ENCODE measurements around the gene REM2. TPM values are rescaled to one million over a fixed set of nuclear protein-coding genes. Genes with fewer than 3 reads are reported as not detected.
A peak's percentile ranks its signal among the peaks of the same experiment; 100 is the strongest.

Gene REM2, protein sequence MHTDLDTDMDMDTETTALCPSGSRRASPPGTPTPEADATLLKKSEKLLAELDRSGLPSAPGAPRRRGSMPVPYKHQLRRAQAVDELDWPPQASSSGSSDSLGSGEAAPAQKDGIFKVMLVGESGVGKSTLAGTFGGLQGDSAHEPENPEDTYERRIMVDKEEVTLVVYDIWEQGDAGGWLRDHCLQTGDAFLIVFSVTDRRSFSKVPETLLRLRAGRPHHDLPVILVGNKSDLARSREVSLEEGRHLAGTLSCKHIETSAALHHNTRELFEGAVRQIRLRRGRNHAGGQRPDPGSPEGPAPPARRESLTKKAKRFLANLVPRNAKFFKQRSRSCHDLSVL
- total RNA-seq = 0.28 and 0.33 TPM in 2 replicates

DNA sequence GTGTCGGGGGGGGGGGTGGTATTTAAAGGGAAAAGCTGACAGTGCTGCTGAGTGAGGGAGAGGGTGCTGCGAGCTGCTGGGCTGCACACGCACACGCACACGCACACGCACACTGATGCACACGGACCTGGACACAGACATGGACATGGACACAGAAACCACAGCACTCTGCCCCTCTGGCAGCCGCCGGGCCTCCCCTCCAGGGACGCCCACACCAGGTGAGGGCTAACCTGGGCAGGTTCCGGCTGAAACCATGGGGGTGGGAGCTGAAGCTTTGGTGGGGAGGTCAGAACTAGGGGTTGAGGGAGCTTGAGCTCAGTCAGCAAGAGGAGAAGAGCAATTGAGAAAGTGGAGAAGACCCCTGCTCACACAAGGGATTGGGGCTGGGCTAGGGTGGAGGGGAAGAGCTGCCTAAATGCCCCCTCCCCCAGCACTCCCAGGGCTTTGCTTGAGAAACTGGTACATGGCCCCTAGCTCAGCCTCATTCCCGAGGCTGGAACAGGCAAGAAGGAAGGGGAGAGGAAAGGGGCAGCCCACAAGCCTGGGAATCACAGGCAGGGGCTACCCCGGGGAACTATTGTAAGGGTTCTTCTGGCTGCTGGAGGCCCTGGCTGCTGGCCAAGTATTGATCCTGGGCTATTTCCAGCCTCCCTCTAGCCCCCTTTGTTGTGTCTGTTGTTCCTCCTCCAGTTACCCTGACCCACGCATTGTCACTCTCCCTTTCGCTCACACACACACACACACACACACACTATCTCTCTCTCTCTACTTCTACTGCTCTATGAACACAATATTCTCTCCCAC is at the start of gene REM2:
TSS of gene REM2 (plus strand) at position 50 of the 804 bp plus-strand sequence. CDS start at position 116, 66 bp downstream.
- Mint-ChIP-seq H3K27me3 (peaks cover 8% of the 10 kb centered on the region), H3K9me3 (no peaks in the 10 kb centered on the region), H3K4me1 (peaks cover 32% of the 10 kb centered on the region), H3K4me3 (no peak within 1 kb of the TSS), H3K36me3 (ENCODE audit: low read depth) (peaks cover 16% of the 10 kb centered on the region), H3K27ac (no peak within 1 kb of the TSS)
- DNase-seq = no peak
- intact Hi-C loops (cut with micrococcal nuclease) = no loop called here

DNA sequence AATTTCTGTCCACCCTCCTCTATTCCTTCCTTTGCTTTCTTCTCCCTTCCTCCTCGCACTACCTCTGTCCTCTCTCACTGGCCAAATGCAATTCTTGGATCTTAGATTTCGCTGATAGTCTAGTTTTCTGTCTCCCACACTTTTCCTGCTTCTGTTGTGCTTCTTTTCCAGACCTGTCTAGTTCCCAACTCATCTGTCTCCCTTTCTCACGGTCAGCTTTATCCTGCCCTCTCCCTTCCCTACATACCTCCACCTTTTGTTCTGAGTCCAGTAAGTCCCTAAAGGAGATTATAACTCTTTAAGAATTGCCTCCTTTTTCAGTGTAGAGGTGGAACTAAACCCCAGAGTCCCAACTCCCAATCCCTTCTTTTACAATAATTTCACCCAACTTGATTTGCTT is 47.5 kb upstream of the REM2 start:
- H3K27ac Mint-ChIP-seq = no peak overlapping the region
- peaks cover 46% of the 10 kb centered on the region for H3K36me3 Mint-ChIP-seq (ENCODE audit: low read depth)
- no peaks in the 10 kb centered on the region for H3K9me3 Mint-ChIP-seq
- peaks cover 16% of the 10 kb centered on the region for H3K4me1 Mint-ChIP-seq
- peaks cover 19% of the 10 kb centered on the region for H3K27me3 Mint-ChIP-seq
- intact Hi-C loops (cut with micrococcal nuclease) = no loop called here
- DNase-seq = no peak
- H3K4me3 Mint-ChIP-seq = no peak overlapping the region

DNA sequence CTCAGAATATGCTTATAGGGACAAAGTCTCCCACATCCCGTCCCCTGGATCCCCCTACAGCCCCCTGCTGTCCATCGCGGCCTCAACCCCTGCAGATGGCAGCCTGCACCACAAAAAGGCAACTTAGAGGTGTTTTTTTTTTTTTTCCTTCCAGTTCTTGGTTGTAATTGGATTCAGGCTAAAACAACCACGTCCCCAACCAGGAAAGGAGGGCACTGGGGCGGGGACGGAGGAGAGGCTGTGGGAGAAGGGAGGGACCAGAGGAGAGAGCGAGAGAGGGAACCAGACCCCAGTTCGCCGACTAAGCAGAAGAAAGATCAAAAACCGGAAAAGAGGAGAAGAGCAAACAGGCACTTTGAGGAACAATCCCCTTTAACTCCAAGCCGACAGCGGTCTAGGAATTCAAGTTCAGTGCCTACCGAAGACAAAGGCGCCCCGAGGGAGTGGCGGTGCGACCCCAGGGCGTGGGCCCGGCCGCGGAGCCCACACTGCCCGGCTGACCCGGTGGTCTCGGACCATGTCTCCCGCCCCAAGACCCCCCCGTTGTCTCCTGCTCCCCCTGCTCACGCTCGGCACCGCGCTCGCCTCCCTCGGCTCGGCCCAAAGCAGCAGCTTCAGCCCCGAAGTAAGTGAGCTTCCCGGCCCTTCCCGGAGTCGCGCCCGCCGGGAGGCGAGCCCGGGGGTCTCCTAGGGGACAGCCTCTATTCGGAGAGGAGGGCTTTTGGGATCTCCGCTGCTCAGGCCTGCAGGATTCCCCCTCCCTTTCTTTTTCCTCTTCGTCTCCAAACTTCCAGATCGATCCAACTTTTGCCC is 46.5 kb upstream of the REM2 start, which contains the start of gene MMP14:
TSS of gene MMP14 (plus strand) at position 285 of the 813 bp plus-strand sequence. CDS start at position 518, 233 bp downstream.
- no peaks in the 10 kb centered on the region for H3K9me3 Mint-ChIP-seq
- H3K4me1 Mint-ChIP-seq = peaks cover 10% of the 10 kb centered on the region
- H3K36me3 Mint-ChIP-seq (ENCODE audit: low read depth) = peaks cover 39% of the 10 kb centered on the region
- no peak within 1 kb of the TSS for H3K27ac Mint-ChIP-seq
- intact Hi-C loops (cut with micrococcal nuclease) = no loop called here
- no peak for DNase-seq
- H3K4me3 Mint-ChIP-seq = peak within 1 kb of the TSS; percentile 70
- H3K27me3 Mint-ChIP-seq = peaks cover 19% of the 10 kb centered on the region

DNA sequence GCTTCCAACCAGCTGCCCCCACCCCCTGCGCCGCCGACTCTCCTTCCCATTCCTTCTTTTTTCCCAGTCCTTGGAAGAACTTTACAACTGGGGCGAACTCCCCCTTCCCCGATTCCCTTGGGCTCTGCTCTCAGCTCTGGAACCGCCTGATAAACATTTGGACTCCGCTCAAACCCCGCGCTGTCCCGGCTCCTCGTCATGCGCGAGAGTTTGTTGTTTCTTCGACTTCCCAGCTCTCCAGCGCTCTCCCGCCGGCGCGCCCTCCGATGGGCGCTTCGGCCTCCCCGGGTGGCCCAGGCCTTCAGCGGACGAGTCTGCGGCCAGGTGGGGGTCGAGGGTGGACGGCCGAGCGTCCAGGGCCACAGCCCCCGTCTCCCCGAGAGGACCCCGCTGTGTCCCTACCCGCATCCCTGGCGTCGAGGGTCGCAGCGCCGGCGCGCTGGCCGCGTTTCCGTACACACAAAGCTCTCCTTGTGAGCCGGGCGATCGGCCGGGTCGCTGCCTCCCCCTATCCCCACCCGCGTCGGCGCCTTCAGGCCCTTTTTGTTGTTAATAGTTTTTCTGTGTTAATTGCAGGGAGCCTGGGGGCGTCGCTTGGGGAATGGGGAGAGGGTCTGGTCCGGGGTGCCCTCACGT is 45.8 kb upstream of the REM2 start:
- Mint-ChIP-seq H3K27ac (no peak overlapping the region), H3K36me3 (ENCODE audit: low read depth) (peaks cover 34% of the 10 kb centered on the region), H3K4me3 (peak overlapping the region; percentile 70), H3K27me3 (peaks cover 19% of the 10 kb centered on the region), H3K4me1 (peaks cover 7% of the 10 kb centered on the region), H3K9me3 (no peaks in the 10 kb centered on the region)
- no peak for DNase-seq
- intact Hi-C loops (cut with micrococcal nuclease) = no loop called here

DNA sequence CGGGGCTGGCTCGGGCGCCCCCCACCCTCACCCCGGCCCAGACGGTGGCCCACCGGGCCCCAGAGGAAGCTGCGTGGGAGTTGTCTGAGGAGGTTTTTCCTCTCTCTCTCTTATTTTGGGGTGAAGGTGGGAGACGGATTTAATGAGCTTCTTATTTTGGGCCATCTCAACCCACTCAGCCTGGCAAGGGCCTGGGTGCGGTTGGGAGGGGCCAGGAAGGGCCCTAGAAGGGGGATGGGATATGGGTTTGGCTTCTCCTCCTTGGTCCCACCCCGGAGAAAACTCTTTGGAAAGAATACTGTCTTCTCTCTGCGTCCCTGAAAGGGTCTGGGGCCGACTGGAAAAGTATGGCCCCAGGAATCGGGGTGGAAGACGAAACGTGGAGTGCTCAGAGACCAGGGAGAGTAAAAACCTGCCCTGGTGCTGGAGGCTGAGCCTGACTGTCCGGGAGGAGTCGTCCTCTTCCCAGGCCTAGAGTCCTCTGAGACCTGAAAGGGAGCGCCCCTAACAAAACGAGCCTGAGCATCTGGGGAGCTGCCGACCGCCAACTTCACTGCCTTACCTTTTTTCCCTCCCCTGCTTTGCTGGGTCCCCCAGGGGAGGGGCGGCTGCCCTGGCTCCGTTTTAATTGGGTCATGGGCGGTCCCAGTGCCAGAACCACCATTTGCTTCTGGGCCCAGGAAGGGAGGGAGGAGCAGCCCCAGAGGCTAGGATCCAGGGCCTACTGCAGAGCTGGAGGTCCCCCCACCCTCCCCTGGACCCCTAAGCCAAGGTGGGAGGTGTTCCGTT is 45.1 kb upstream of the REM2 start:
- intact Hi-C loops (cut with micrococcal nuclease) = no loop called here
- no peak for DNase-seq
- H3K9me3 Mint-ChIP-seq = no peaks in the 10 kb centered on the region
- peaks cover 19% of the 10 kb centered on the region for H3K27me3 Mint-ChIP-seq
- no peak overlapping the region for H3K27ac Mint-ChIP-seq
- peaks cover 33% of the 10 kb centered on the region for H3K36me3 Mint-ChIP-seq (ENCODE audit: low read depth)
- H3K4me1 Mint-ChIP-seq = peaks cover 7% of the 10 kb centered on the region
- peak overlapping the region; percentile 12 for H3K4me3 Mint-ChIP-seq

DNA sequence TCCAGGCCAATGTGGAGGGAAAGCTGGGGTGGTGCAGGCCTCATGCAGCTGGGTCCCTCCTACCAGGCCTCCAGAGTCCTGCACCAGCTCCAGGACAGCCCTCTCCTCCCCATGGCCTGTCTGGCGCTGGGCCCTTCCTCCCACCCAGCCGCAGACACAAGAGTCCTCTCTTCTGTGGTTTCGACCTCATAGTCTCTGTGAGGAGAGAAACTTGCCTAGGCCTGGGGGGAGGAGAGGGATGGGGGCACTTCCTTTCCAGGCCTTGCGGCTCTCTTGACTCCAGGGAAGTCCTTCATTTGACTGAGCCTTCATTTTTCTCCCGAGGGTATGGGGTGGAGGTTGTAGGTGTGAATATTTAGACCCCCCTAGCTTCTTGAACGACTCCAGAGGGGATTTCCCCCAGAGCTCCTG is 44.4 kb upstream of the REM2 start:
- Mint-ChIP-seq H3K9me3 (no peaks in the 10 kb centered on the region), H3K36me3 (ENCODE audit: low read depth) (peaks cover 29% of the 10 kb centered on the region), H3K27me3 (peaks cover 19% of the 10 kb centered on the region), H3K27ac (no peak overlapping the region), H3K4me3 (no peak overlapping the region), H3K4me1 (peaks cover 7% of the 10 kb centered on the region)
- DNase-seq = no peak
- intact Hi-C loops (cut with micrococcal nuclease) = no loop called here

DNA sequence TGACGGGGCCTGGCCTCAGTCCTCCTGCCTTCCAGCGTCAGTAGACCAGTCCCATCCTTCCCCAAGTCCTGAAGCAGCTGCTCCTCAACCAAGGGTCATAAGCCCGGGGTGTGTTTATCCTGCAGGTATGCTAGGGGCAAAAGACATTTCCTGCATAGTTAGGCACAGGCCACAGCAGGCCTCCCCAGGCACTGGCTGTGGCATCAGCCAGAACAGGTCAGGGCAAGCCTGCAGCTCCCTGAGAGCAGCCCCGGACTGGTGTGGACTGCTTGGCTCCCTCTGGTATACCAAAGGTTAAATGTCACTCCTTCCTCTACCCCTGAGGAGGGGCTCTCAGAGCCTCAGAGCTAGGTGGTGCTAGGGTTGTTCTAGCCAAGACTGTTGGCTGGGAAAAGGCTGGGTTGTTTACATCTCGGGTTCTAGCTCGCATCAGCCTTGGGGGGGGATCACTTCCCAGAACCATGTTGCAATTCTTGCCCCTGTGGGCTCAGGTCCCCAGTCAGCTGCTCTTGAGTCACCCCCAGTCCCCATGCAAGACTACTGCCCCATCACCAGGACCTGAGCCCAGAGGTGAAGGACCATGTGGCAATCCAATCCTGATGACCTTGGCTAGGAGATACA is 43.8 kb upstream of the REM2 start:
- intact Hi-C loops (cut with micrococcal nuclease) = no loop called here
- peaks cover 7% of the 10 kb centered on the region for H3K4me1 Mint-ChIP-seq
- no peaks in the 10 kb centered on the region for H3K9me3 Mint-ChIP-seq
- peaks cover 19% of the 10 kb centered on the region for H3K27me3 Mint-ChIP-seq
- H3K36me3 Mint-ChIP-seq (ENCODE audit: low read depth) = peaks cover 24% of the 10 kb centered on the region
- no peak for DNase-seq
- no peak overlapping the region for H3K27ac Mint-ChIP-seq
- no peak overlapping the region for H3K4me3 Mint-ChIP-seq

DNA sequence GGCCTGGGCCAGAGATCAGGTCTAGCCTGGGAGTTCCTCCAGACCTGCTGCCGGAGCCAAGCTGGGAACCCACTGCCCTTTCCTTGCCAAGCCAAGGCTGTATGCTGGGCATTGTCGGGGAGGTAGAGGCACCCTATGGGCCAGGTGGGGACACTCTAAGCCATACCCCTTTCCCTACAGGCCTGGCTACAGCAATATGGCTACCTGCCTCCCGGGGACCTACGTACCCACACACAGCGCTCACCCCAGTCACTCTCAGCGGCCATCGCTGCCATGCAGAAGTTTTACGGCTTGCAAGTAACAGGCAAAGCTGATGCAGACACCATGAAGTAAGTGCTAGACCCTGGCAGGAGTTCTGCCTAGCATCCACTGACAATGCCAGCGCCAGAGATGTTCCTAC is 41.7 kb upstream of the REM2 start:
- no peak overlapping the region for H3K27ac Mint-ChIP-seq
- H3K4me1 Mint-ChIP-seq = peaks cover 7% of the 10 kb centered on the region
- no peaks in the 10 kb centered on the region for H3K9me3 Mint-ChIP-seq
- H3K4me3 Mint-ChIP-seq = no peak overlapping the region
- intact Hi-C loops (cut with micrococcal nuclease) = no loop called here
- H3K27me3 Mint-ChIP-seq = peaks cover 12% of the 10 kb centered on the region
- peaks cover 6% of the 10 kb centered on the region for H3K36me3 Mint-ChIP-seq (ENCODE audit: low read depth)
- DNase-seq = no peak

DNA sequence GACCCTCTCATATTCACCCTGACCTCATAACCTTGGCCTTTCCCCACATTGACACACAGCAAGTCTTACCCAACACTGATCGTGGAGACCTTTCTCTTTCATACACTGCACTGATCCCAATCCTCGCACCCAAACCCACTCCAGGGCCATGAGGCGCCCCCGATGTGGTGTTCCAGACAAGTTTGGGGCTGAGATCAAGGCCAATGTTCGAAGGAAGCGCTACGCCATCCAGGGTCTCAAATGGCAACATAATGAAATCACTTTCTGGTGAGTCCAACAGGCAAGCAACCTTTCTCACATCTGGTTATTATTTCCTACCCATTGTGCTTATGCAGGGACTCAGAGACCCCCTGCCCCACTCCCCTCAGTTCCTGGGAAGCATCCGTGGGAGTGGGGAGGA is 41.3 kb upstream of the REM2 start:
- Mint-ChIP-seq H3K27me3 (peaks cover 10% of the 10 kb centered on the region), H3K9me3 (no peaks in the 10 kb centered on the region), H3K27ac (no peak overlapping the region), H3K4me3 (no peak overlapping the region), H3K4me1 (peaks cover 7% of the 10 kb centered on the region), H3K36me3 (ENCODE audit: low read depth) (peaks cover 4% of the 10 kb centered on the region)
- no peak for DNase-seq
- intact Hi-C loops (cut with micrococcal nuclease) = no loop called here

DNA sequence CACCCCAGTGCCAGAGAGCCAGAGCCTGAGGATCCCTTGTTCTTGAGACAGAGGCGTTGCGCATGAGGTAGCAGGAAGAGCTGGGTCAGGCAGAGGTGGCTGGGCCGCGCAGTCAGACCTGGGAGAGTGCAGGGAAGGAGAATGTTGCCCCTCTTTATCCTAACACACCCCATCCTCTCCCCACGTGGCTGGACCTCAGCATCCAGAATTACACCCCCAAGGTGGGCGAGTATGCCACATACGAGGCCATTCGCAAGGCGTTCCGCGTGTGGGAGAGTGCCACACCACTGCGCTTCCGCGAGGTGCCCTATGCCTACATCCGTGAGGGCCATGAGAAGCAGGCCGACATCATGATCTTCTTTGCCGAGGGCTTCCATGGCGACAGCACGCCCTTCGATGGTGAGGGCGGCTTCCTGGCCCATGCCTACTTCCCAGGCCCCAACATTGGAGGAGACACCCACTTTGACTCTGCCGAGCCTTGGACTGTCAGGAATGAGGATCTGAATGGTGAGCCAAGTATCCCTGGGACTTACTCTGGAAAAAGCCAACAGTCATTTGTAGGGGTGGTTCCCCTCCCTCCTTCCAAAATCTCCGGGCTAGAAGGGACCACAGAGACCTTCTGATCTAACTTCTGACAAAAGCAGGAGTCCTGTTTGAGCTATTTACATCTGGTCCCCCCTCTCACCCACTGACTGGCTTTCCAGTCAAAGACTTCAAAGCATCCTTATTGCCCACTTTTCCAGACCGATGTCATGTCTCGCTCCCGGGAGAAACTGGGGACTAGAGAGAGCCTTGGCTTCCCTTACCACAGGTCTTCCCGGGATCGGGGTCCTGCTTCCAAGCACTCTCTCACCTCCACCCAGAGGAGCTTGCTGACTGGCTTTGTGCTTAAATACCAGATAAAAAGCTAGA is 40.6 kb upstream of the REM2 start:
- H3K4me1 Mint-ChIP-seq = peaks cover 4% of the 10 kb centered on the region
- no peak overlapping the region for H3K4me3 Mint-ChIP-seq
- intact Hi-C loops (cut with micrococcal nuclease) = no loop called here
- no peaks in the 10 kb centered on the region for H3K36me3 Mint-ChIP-seq (ENCODE audit: low read depth)
- H3K9me3 Mint-ChIP-seq = no peaks in the 10 kb centered on the region
- peaks cover 6% of the 10 kb centered on the region for H3K27me3 Mint-ChIP-seq
- DNase-seq = no peak
- no peak overlapping the region for H3K27ac Mint-ChIP-seq

DNA sequence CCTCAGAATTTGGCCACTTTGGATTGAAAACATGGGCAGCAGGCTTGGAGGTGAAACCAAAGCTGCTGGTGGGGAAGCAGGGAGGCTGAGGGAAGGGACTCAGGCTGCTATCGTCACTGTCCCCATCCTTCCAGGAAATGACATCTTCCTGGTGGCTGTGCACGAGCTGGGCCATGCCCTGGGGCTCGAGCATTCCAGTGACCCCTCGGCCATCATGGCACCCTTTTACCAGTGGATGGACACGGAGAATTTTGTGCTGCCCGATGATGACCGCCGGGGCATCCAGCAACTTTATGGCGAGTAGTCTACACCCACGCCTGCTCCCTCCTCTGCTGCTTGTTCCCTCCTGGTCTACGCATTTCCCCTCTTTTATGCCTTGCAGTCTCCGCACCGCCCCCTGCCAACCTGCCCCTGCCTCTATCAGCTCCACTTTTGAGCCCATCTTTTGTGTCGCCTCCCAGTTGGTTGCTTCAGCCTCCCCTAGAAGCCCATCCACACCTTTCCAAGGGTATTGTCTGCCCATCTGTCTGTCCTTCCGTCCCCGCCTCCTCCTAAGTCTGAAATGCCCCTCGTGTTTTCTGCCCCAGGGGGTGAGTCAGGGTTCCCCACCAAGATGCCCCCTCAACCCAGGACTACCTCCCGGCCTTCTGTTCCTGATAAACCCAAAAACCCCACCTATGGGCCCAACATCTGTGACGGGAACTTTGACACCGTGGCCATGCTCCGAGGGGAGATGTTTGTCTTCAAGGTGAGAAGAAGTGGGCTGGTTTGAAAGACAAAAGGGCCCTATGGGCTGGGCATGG is 39.7 kb upstream of the REM2 start:
- Mint-ChIP-seq H3K27me3 (peaks cover 2% of the 10 kb centered on the region), H3K4me1 (peaks cover 2% of the 10 kb centered on the region), H3K9me3 (no peaks in the 10 kb centered on the region), H3K4me3 (no peak overlapping the region), H3K27ac (no peak overlapping the region), H3K36me3 (ENCODE audit: low read depth) (no peaks in the 10 kb centered on the region)
- DNase-seq = no peak
- intact Hi-C loops (cut with micrococcal nuclease) = no loop called here

Measured in activated CD4-positive, alpha-beta T cell treated with anti-CD3 and anti-CD28 coated beads, Interleukin-2, amount 10 ng/mL, durations not matched to agents 24 days and 14 days (primary cell).